H1 (cell line): ENCODE results near the gene VAV2. TPM values are rescaled to one million over a fixed set of nuclear protein-coding genes. Genes with fewer than 3 reads are reported as not detected.

Experiments
- CTCF ChIA-PET: fragments of 300-600 bp; sonication (Branson Sonifier 250); formaldehyde crosslinking; loops from one replicate; lab custom pipeline; 2021; ENCODE audit not compliant: partially characterized antibody; lab: Charles Lee
- POLR2A ChIA-PET: fragments of 300-600 bp; sonication (Branson Sonifier 250); formaldehyde crosslinking; loops from one replicate; lab custom pipeline; 2021; ENCODE audit warnings: inconsistent platforms; ENCODE audit not compliant: partially characterized antibody; lab: Charles Lee
- DNase-seq, 2 experiments: peaks; one replicate each; pipeline versions ENCODE4 v3.0.0 to v3.0.0-alpha.2; 2010 to 2022; ENCODE audit warnings: low spot score in 2 of 2, low read depth in 1 of 2, mixed read lengths in 1 of 2
- FAIRE-seq: peaks from 2 replicates; lab custom pipeline; 2011; peaks lifted over from hg19 to GRCh38; lab: Jason Lieb, UNC
- H2AFZ ChIP-seq: 2 replicates; pipeline ENCODE4 v1.8.1; 2012; ENCODE audit warnings: low read length, inconsistent platforms
- H2AK5ac ChIP-seq: 2 replicates; pipeline ENCODE4 v1.6.1; 2013; ENCODE audit warnings: low read depth, low read length
- H2BK120ac ChIP-seq: replicated peaks from 2 replicates; pipeline ENCODE3; 2013; ENCODE audit warnings: low read depth, low read length, inconsistent platforms
- H2BK12ac ChIP-seq: 2 replicates; pipeline ENCODE4 v1.6.1; 2013; ENCODE audit warnings: low read depth, low read length
- H2BK15ac ChIP-seq: 2 replicates; pipeline ENCODE4 v1.6.1; 2013; ENCODE audit warnings: low read length
- H2BK20ac ChIP-seq: 2 replicates; pipeline ENCODE4 v1.6.1; 2013; ENCODE audit warnings: low read length
- H2BK5ac ChIP-seq: 2 replicates; pipeline ENCODE4 v1.6.1; 2013; ENCODE audit warnings: low read depth, low read length
- H3K14ac ChIP-seq: 2 replicates; pipeline ENCODE4 v1.6.1; 2013; ENCODE audit warnings: inconsistent platforms; ENCODE audit not compliant: insufficient read length
- H3K18ac ChIP-seq: 2 replicates; pipeline ENCODE4 v1.6.1; 2013; ENCODE audit warnings: low read length; ENCODE audit errors: extremely low read depth
- H3K23ac ChIP-seq: 2 replicates; pipeline ENCODE4 v1.6.1; 2013; ENCODE audit warnings: inconsistent platforms; ENCODE audit not compliant: insufficient read length
- H3K23me2 ChIP-seq: 2 replicates; pipeline ENCODE4 v1.6.1; 2013; ENCODE audit warnings: low read depth, low read length
- H3K27ac ChIP-seq: 2 replicates; pipeline ENCODE4 v1.6.1; 2011; ENCODE audit warnings: low read depth, low read length, inconsistent platforms
- H3K27me3 ChIP-seq, 4 experiments: replicated peaks in 1 of 4; 1 replicate in 1 of 4; 2 replicates in 3 of 4; pipeline versions ENCODE4 v1.6.1 to v1.8.1; 2011 to 2013; ENCODE audit warnings: low read length in 3 of 4, mild to moderate bottlenecking in 3 of 4, inconsistent platforms in 2 of 4, mixed read lengths in 2 of 4, moderate library complexity in 1 of 4; ENCODE audit not compliant: control insufficient read depth in 3 of 4, insufficient read depth in 3 of 4; ENCODE audit errors: extremely low read depth in 1 of 4
- H3K36me3 ChIP-seq, 4 experiments: 2 replicates each; pipeline versions ENCODE4 v1.6.1 to v1.8.1; 2011 to 2013; ENCODE audit warnings: mild to moderate bottlenecking in 4 of 4, low read length in 3 of 4, moderate library complexity in 2 of 4, control low read depth in 1 of 4, inconsistent platforms in 1 of 4; ENCODE audit not compliant: insufficient read depth in 4 of 4, control insufficient read depth in 2 of 4
- H3K4ac ChIP-seq: replicated peaks from 2 replicates; pipeline ENCODE3; 2013; ENCODE audit warnings: low read length, low read depth, mixed read lengths, inconsistent platforms; ENCODE audit not compliant: insufficient read length
- H3K4me1 ChIP-seq, 4 experiments: replicated peaks in 1 of 4; 1 replicate in 1 of 4; 2 replicates in 3 of 4; pipeline versions ENCODE4 v1.6.1 to v1.8.1; 2011 to 2013; ENCODE audit warnings: low read length in 3 of 4, inconsistent platforms in 2 of 4, mixed read lengths in 1 of 4; ENCODE audit not compliant: insufficient read depth in 4 of 4, control insufficient read depth in 3 of 4
- H3K4me2 ChIP-seq, 2 experiments: 2 replicates each; pipeline versions ENCODE4 v1.6.1 to v1.8.1; 2011 to 2013; ENCODE audit warnings: low read depth in 2 of 2, low read length in 2 of 2, control low read depth in 1 of 2, inconsistent platforms in 1 of 2, mild to moderate bottlenecking in 1 of 2; ENCODE audit not compliant: insufficient read depth in 1 of 2
- H3K4me3 ChIP-seq, 4 experiments: fragments of 200-600, 300-600 bp in 1 of 4; sonication (generic), shearing (Covaris generic), sonication (Bioruptor Twin) in 1 of 4; 2 replicates each; pipeline versions ENCODE4 v1.5.1 to v1.8.1; 2011 to 2016; ENCODE audit warnings: low read length in 4 of 4, low read depth in 3 of 4, control low read depth in 2 of 4, inconsistent platforms in 2 of 4, mild to moderate bottlenecking in 2 of 4, mixed read lengths in 1 of 4, moderate library complexity in 1 of 4; ENCODE audit not compliant: insufficient read depth in 2 of 4; ENCODE audit errors: extremely low read depth in 1 of 4
- H3K56ac ChIP-seq: replicated peaks from 2 replicates; pipeline ENCODE3; 2013; ENCODE audit warnings: low read depth, mild to moderate bottlenecking, mixed read lengths, low read length, inconsistent platforms; ENCODE audit not compliant: insufficient read length
- H3K79me1 ChIP-seq: 2 replicates; pipeline ENCODE4 v1.6.1; 2013; ENCODE audit warnings: low read depth, low read length, control low read depth
- H3K79me2 ChIP-seq, 2 experiments: 2 replicates each; pipeline versions ENCODE4 v1.6.1 to v1.8.1; 2012 to 2013; ENCODE audit warnings: low read length in 2 of 2, mild to moderate bottlenecking in 2 of 2, inconsistent platforms in 1 of 2; ENCODE audit not compliant: insufficient read depth in 2 of 2, control insufficient read depth in 1 of 2
- H3K9ac ChIP-seq, 4 experiments: replicated peaks in 1 of 4; 1 replicate in 1 of 4; 2 replicates in 3 of 4; pipeline versions ENCODE4 v1.6.1 to v1.8.1; 2011 to 2013; ENCODE audit warnings: low read depth in 3 of 4, low read length in 3 of 4, control low read depth in 2 of 4, mild to moderate bottlenecking in 2 of 4, moderate library complexity in 2 of 4, inconsistent platforms in 1 of 4; ENCODE audit errors: extremely low read depth in 1 of 4
- H3K9me3 ChIP-seq, 2 experiments: 2 replicates each; pipeline versions ENCODE4 v1.6.1 to v1.8.1; 2012 to 2013; ENCODE audit warnings: mild to moderate bottlenecking in 2 of 2, moderate library complexity in 2 of 2, control low read depth in 1 of 2, inconsistent platforms in 1 of 2, low read depth in 1 of 2, low read length in 1 of 2, mixed read lengths in 1 of 2; ENCODE audit not compliant: insufficient read depth in 2 of 2
- H4K20me1 ChIP-seq, 2 experiments: replicated peaks in 1 of 2; 2 replicates each; pipeline versions ENCODE3 to v1.8.1; 2011 to 2013; ENCODE audit warnings: inconsistent platforms in 2 of 2, low read length in 2 of 2, mild to moderate bottlenecking in 1 of 2; ENCODE audit not compliant: insufficient read depth in 2 of 2, control insufficient read depth in 1 of 2
- H4K5ac ChIP-seq: 2 replicates; pipeline ENCODE4 v1.6.1; 2013; ENCODE audit warnings: low read length, low read depth, mixed read lengths, inconsistent platforms; ENCODE audit not compliant: insufficient read length
- H4K8ac ChIP-seq: 2 replicates; pipeline ENCODE4 v1.8.0; 2013; ENCODE audit warnings: mild to moderate bottlenecking, moderate library complexity, low read length, inconsistent platforms; ENCODE audit not compliant: insufficient read depth; ENCODE audit errors: extremely low read depth
- H4K91ac ChIP-seq: replicated peaks from 2 replicates; pipeline ENCODE3; 2013; ENCODE audit warnings: low read length, mixed read lengths, inconsistent platforms; ENCODE audit not compliant: insufficient read length
- EZH2 ChIP-seq: fragments of 200-600 bp; sonication (generic); IDR thresholded peaks from 2 replicates; pipeline ENCODE4 v1.7.1; 2012; ENCODE audit warnings: low read depth, mild to moderate bottlenecking, moderate library complexity, low read length, inconsistent platforms; ENCODE audit not compliant: severe bottlenecking
- WGBS, 2 experiments: shearing (Covaris generic) in 1 of 2; methylation state at CpG; one replicate each; pipeline versions ENCODE4 v1.1.6 to v1.1.7; 2013 to 2015; ENCODE audit warnings: low lambda C conversion rate in 2 of 2, mixed read lengths in 2 of 2, inconsistent platforms in 1 of 2, low coverage in 1 of 2, missing lambda C conversion rate in 1 of 2; ENCODE audit not compliant: insufficient replicate concordance in 2 of 2, insufficient coverage in 1 of 2, insufficient read length in 1 of 2; ENCODE audit errors: extremely low coverage in 1 of 2, missing lambda C conversion rate in 1 of 2; 5-methylcytosine and 5-hydroxymethylcytosine counted together
- polyA plus RNA-seq, 7 experiments: library from polyadenylated mRNA; depleted of rRNA in 3 of 7; stranded (reverse) in 5 of 7; unstranded in 2 of 7; fragments of >200 nt in 5 of 7; fragments of 200-250 nt in 2 of 7; gene quantifications; 1 replicate in 5 of 7; 2 replicates in 1 of 7; 4 replicates in 1 of 7; pipeline versions ENCODE4 v1.2.1 to v1.2.3, GENCODE V29; 2011 to 2013; ENCODE audit warnings: missing spikeins in 2 of 7, mixed read lengths in 2 of 7
- total RNA-seq: library from RNA; stranded (reverse); fragmentation: NEBNext Ultra II Directional; extraction: Animal tissue kit (Norgen Biotek cat#: 25700); gene quantifications from 2 replicates; pipeline ENCODE4 v1.2.1, GENCODE V29; 2021

Gene VAV2
- total and polyA plus RNA-seq, 2 of the 8 experiments (the other 6 are each of a cell fraction or from before 2014, with no cell fraction given), result 13.6 to 37.6 TPM

GRCh38 chr9:133998915-133999595, 6.9 kb upstream of the VAV2 start:
- Histone ChIP-seq H4K8ac (no peak overlapping the region; the same call in 1 of the 2 replicates), H3K23me2 (peaks cover 17% of the 10 kb centered on the region; the same call in 1 of the 2 replicates), H4K20me1 (peaks cover 0 to 4% of the 10 kb centered on the region in 2 experiments), H3K23ac (no peak overlapping the region), H3K79me2 (no peaks in the 10 kb centered on the region), H3K4me2 (no peak overlapping the region), H3K4me3 (no peak overlapping the region), H2BK20ac (no peak overlapping the region), H2AK5ac (no peak overlapping the region), H4K5ac (no peak overlapping the region), H3K14ac (no peak overlapping the region), H3K27me3 (no peaks in the 10 kb centered on the region), H3K9ac (no peak overlapping the region), H3K36me3 (no peaks in the 10 kb centered on the region), H2BK12ac (no peak overlapping the region), H3K79me1 (no peaks in the 10 kb centered on the region), H3K56ac (no peak overlapping the region), H2BK120ac (no peak overlapping the region), H4K91ac (no peak overlapping the region), H3K27ac (no peak overlapping the region), H3K18ac (no peak overlapping the region), H3K9me3 (no peaks in the 10 kb centered on the region), H2AFZ (no peak overlapping the region), H2BK5ac (no peak overlapping the region), H3K4me1 (peaks cover 0 to 3% (median 1%) of the 10 kb centered on the region in 4 experiments; a peak in 4 of 7 replicates), H3K4ac (no peak overlapping the region), H2BK15ac (no peak overlapping the region)
- POLR2A ChIA-PET, result no interaction called here
- no peak for TF ChIP-seq EZH2
- DNase-seq, result no peak
- no peak for FAIRE-seq
- CTCF ChIA-PET, result interaction anchor here (1.2 to 2.3 kb wide), 4 partner anchors 118 to 256 kb away, joined by 3 to 9 read pairs (median 4); no protein-coding TSS in a partner anchor
- 100% methylated on average over 1 of the region's 1 CpG; no CpG with 5 or more reads in 1 of the 2 experiments for WGBS, 2 experiments
